HG02870 (cell line): ENCODE measurements around the gene AJM1.
"Not testable (repeated sequence)": the region's sequence is repeated elsewhere in the genome, so short reads cannot be mapped to it uniquely, and the experiment has no call there.

Experiments
- ATAC-seq: cut with Tn5 transposase; IDR thresholded peaks from one replicate; pipeline ENCODE4 v1.9.1; 2021; ENCODE audit warnings: mild to moderate bottlenecking, moderate library complexity; ENCODE audit not compliant: unreplicated experiment

The AJM1 gene

GRCh38 chr9:136843159-136843800 lies 1.0 kb downstream of the AJM1 start:
- not testable (repeated sequence) for ATAC-seq

- not testable (repeated sequence) for ATAC-seq
Measured at GRCh38 chr9:136843801-136844740, 1.8 kb downstream of the AJM1 start.

GRCh38 chr9:136844761-136845464 lies 2.6 kb downstream of the AJM1 start:
- ATAC-seq = no peak

GRCh38 chr9:136845465-136846260 lies 3.4 kb downstream of the AJM1 start:
- no peak for ATAC-seq

GRCh38 chr9:136846376-136847087 lies 4.3 kb downstream of the AJM1 start:
- no peak for ATAC-seq

GRCh38 chr9:136847088-136847825 lies 5.0 kb downstream of the AJM1 start:
- ATAC-seq = no peak

GRCh38 chr9:136847826-136848392 lies 5.6 kb downstream of the AJM1 start:
- no peak for ATAC-seq

- ATAC-seq = no peak
Measured at GRCh38 chr9:136848393-136849037, 6.2 kb downstream of the AJM1 start.

- peak; percentile 75 for ATAC-seq
Measured at GRCh38 chr9:136849038-136849959, 7.0 kb downstream of the AJM1 start, which contains the start of gene PHPT1. Gene PHPT1, plus strand, starts transcription at chr9:136849409. Its CDS starts 22 bp downstream, at chr9:136849431.

GRCh38 chr9:136849960-136850865 lies 7.9 kb downstream of the AJM1 start:
- ATAC-seq = no peak

- ATAC-seq = no peak
Measured at GRCh38 chr9:136850866-136851775, 8.8 kb downstream of the AJM1 start.

- ATAC-seq = no peak
Measured at GRCh38 chr9:136851941-136852663, 9.8 kb downstream of the AJM1 start, which contains the start of gene MAMDC4. Gene MAMDC4, plus strand, starts transcription at chr9:136852346. Its CDS starts 71 bp downstream, at chr9:136852417.

GRCh38 chr9:136852664-136853595 lies 10.7 kb downstream of the AJM1 start:
- ATAC-seq = no peak
